ENCODE results near the gene EZR.

EZR gene

DNA sequence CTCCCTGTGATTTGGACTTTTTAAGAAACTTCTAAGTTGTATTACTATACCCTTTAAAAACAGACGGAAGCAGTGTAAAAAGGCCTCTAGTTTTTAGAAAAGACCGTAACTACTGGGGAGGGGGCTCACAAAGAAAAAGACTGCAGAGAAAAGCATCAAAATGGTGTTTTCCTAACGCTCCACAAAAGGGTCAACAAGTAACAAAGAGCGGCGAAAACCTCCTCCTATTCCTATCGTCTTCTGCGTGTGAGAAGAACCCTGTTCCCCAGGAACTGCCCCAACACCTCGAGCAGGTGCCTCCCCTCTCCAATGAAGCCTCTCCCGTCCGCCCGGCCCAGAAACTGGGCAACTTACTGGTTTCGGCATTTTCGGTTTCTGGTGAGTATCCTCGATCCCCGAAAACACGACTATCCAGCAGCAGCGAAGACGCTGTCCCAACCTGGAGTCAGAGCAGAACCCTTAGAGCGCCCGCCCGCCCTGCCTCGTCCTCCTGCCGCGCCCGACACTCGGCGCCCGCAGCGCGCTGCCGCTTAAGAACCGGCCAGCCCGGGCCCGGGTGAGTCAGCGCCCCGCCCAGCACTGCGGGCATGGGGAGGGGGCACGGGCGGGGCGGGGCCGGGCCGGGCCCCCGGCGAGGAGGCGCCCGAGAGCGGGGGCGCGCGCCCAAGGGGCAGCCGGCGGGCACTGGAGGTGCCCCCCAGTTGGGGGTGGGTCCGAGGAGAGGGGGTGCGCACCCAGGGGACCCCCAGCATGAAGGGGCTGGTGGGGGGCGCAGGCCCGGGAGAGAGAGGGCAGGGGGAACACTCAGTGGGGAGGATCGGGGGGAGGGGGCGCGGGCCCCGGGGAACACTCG lies 1.2 kb downstream of the EZR start:
- DNase-seq (ENCODE audit: low spot score) = peak; percentile 94

DNA sequence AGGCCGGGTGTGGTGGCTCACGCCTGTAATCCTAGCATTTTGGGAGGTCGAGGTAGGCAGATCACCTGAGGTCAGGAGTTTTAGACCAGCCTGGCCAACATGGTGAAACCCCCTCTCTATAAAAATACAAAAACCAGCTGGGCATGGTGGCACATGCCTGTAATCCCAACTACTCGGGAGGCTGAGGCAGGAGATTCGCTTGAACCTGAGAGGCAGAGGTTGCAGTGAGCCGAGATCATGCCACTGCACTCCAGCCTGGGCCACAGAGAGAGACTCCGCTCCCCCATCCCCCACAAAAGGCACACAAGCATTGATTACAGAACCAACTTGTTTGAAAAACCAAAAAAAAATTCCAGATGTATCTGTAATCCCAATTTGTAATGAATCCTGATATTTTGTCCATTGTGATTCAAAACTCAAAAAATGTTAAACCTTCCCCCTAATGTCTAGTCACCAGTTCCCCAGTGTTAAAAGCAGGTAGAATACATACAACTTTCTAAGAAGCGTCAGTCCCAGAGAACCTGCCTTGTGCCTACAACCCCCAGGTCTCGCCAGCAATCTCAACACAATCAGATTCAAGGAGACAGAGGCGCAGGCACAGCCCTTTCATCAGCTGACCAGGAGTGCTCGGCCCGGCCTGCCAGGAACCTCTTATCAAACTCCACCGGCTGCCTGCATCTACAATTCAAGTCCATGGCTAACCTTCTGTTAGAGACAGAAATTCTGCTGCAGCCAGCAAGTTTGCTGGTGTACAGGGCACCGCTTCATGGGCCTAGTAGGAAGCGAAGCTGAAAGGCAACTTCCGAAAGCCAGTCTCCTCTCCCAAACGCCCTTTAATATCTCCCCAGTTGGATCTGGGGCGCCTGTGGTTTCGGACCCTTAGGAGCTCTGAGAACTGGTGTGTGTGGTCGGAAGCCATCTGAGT lies 2.1 kb downstream of the EZR start:
- DNase-seq (ENCODE audit: low spot score) = peak; percentile 43

DNA sequence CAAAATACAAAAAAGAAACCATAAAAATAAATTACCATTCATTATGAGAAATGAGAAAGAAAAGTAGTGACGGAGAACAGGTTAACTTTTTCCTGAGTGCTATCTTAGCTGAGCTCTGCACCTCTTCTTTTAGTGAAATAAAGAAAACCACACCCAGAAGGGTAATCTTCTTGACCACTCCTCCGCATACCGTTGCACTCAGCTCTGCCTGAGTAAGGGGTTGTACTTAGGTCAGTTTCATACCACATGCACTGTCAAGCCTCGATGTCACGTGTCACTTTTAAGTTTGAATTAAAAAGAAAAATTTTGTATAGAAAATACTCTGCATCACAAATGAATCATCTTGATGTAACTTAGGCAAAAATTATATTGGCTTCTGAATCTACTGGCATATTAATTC lies 2.8 kb downstream of the EZR start:
- no peak for DNase-seq (ENCODE audit: low spot score)

DNA sequence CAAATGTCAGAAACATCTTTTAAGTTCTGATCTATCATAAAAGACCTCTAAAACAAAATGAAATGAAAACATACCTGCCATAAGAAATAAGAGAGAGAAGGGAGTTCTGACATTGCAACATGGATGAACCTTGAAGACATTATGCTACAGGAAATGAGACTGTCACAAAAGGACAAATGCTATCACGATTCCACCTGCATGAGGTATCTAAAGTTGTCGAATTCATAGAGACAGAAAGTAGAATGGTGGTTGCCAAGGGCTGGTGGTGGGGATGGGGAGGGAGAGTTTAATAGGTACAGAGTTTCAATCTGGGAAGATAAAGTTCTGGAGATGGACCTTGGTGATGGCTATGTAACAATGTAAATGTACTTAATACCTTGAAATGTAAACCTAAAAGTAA lies 3.3 kb downstream of the EZR start:
- no peak for DNase-seq (ENCODE audit: low spot score)

DNA sequence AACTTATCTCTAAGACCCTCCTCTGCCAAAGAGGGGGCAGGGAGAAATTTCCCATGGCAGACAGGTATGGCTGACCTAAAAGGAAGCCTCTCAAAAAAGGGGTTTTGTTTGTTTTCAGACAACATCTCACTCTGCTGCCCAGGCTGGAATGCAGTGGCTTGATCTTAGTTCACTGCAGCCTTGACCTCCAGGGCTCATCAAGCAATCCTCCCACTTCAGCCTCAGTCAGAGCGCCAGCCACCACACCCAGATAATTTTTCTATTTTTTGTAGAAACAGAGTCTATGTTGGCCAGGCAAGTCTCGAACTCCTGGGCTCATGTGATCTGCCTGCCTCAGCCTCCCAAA lies 3.8 kb downstream of the EZR start:
- DNase-seq (ENCODE audit: low spot score) = no peak

DNA sequence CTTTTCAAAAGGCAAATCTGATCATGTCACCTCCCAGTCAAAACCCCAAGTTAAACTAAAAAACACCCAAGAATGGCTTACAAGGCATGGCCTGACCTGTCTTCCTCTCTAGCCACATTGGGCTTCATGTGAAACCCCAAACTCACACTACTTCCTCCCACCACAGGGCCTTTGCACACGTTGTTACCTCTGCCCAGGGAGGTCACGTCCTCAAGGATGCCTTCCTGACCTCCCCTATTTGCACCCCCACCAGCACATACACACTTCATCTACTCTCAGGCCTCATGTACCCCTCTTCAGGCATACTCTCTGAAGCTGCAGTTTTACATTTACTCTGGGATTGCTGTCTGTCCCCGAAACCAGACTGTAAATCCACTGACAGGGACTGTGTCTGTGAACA lies 6.1 kb downstream of the EZR start:
- no peak for DNase-seq (ENCODE audit: low spot score)

DNA sequence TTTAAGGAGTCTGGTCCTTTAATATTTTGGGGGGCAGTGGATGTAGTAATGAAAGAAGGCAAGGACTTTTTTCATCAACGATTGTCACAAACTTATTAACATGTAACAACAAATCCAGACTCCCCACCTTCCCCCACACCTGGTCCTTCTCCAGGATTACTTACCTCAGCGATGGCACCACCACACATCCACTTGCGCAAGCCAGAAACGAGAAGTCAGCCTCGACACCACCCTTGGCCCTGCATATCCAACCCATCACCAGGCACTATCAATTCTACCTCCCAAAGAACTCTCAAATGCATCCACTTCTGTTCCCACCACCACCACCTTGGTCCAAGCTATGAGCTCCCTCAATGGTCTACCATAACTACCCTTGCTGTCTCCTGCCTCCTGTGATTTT lies 6.6 kb downstream of the EZR start:
- no peak for DNase-seq (ENCODE audit: low spot score)

DNA sequence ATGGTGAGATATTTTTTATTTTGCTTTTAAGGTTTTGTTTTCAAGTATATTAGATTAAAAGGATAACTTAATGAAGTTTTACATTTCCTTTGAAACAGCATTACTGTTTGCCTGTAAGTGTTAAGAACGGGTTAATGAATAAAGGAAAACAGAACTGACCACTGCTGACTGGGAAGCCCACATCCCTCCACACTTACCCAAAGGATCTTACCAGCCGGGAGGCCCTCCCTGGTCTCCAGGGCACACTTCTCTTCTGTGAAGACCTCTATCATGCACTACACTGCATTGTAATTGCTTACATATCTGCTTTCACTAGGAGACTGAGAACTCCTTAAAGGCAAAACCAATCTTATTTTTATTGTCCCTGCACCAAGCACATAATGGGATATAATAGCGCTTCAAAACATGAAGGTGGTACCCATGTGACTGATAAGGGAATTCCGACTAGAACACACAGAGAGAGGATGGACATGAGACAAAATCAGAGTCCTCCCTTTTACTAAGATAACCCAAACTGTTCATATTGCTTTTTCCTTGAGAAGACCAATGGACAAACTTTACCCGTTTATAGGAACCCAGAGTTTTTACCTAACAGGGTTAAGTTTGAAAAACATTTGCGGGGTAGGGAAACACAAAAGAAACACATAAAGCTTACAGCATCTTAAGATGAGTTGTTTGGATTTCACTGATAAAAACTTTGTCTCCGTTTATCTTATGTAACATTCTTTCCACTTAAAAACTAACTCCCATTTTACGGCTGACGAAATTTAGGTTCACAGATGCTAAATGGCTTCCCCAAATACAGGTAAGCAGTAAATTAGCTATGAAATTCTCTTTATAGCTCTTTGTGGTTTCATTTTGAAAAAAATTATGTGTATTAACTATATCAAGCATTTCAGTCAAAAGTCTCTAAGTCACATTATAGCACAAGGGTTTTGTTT lies 8.7 kb downstream of the EZR start:
- no peak for DNase-seq (ENCODE audit: low spot score)

DNA sequence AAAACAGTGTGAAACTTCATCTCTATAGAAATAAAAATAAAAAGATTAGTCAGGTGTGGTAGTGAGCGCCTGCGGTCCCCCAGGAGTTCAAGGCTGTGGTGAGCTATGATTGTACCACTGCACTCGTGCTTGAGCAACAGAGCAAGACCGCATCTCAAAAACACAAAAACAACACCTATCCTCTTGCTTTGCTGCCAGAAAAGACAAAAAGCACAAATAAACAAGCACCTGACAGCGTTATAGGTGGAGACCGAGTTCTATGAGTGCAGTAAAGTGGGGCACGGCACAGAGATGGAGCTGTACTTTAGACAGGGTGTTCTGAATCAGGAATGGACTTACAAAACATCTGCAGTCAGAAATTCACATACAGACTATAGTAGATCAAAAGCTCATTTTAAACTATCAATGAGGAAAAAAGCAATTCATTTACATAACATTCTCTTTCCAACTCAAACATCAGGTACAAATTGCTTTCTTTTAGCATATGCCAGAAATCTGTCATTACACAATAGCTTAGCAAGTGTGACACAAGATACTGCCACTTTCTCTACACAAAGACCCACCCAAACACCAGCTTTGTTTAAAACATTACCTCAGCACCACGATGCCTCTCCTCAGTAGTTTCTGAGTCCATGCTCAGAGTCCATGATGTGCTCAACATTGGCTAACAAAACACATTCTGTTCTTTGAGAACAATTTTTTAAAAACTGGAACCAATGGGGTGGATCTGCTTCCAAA lies 10.1 kb downstream of the EZR start:
- DNase-seq (ENCODE audit: low spot score) = no peak

DNA sequence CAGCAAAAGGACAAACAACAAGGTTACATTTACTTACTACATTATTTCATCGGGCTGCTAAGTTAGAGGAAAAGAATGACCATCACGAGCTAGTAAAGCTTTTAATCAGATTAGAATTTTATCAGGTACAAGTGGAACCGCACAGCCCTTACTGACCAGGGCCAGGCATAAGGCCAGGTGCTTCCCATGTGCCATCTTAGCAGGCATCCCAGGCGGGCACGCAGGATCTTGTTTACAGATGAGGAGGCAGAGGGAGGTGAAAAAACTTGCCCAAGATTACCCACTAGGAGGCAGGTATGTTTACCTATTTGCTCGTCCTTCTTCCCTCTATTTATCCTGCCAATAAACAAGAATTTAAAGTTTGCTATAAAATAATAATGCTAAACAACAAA lies 10.7 kb downstream of the EZR start:
- no peak for DNase-seq (ENCODE audit: low spot score)

DNA sequence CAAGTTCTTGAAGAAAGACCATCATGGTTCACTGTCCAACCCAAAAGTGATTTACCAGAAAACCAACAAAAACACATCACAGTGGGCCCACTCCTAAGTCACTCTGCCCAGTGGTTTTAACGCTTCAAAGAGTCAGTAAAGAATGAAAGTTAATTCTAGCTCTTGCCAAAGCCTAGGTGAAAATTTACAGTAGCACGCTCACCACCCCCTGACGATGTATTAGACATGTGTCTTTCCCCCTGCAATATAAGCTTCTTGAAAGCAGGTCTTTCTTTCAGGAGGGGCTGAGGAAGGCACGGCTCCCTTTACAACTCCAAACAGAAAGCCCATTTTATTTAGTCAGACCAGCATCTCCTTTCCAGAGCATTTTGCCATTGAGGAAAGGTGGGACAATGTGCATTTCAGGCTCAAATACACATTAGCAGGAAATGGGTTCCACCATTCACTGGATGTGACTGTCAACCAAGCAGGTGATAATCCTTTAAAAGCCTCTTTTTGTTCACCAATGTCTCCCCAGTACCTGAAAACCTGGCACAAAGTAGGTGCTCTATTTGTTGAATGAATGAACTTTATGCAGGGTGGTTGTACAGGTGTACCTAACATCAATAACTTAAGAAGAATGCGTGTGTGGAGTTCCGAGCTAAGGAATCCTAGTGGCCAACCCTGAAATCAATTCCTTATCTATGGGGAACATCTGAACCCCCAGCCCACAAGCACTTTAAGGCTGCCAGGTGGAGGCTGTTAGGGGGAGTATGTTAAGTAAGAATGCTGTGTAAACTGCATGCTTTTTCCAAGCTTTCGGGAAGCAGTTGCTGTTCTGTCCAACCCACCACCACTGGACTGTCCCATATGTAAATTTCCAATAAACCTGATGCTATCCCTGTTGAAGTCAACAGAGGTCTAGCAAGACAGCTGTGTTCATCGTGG lies 11.4 kb downstream of the EZR start:
- no peak for DNase-seq (ENCODE audit: low spot score)

DNA sequence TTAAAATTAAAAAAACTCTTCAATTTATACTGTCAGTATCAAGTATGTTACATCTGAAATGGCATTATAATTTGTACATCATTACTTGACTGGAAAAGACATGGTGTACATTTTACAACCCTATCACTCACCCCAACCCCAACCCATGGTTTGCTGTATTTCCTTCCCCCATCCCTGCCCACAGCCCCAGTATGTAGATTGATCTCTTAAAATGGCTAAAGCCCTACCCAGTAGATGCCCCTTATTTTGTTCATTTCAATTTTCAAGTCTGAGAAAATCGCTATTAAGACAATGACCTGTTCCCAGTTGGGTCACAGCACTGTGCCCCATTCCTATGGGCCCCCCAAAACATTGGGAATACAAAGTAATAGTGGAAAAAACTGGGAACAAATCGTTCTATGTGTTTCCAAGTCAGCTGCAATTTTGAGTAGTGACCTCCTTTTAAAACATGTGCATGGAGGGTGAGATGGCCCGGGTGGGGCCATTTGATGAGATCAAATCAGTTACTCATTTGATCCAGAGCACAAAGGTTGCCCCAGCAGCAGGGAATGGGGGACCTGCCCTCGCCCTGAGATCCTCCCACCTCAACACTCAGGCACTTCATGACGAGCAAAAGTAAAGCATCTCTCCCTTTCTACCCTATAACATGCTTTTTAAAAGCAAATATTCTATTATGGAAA lies 13.3 kb downstream of the EZR start:
- DNase-seq (ENCODE audit: low spot score) = no peak

DNA sequence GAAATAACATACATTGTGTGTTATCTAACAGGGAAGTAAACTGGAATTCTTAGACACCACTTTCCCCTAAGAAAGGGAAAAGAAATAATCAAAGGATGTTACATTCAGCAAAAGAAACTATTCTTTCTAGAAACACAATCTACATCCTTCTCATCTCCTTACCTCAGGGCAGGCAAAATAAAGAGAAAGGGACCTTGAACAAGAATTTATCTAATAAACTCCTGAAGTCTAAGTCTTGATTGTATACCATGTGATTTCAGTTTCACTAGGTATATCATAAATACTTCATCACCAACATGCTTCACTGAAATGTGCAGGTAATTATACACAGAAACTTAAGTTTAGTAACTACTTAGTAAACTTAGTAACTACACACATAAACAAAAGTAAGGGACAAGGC lies 15.0 kb downstream of the EZR start:
- DNase-seq (ENCODE audit: low spot score) = no peak

DNA sequence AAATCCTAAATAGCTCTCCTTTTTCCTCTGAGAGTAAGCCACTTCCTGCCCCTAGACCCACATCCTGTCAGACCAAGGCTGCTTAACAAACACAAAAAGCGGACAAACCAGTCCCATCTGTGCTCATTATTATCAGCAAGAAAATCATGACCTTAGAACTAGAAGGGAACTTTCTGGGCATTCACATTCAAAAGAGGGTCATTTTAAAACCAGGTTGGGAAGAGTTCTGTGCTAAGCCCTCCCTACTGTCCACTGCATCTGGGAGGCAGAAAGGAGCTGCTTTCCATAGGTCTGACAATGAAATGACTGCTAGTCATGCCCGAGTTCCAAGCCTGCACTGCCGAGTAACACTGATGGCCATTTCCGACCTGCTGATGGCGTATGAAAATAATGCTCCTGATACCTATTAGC lies 15.4 kb downstream of the EZR start:
- DNase-seq (ENCODE audit: low spot score) = no peak

DNA sequence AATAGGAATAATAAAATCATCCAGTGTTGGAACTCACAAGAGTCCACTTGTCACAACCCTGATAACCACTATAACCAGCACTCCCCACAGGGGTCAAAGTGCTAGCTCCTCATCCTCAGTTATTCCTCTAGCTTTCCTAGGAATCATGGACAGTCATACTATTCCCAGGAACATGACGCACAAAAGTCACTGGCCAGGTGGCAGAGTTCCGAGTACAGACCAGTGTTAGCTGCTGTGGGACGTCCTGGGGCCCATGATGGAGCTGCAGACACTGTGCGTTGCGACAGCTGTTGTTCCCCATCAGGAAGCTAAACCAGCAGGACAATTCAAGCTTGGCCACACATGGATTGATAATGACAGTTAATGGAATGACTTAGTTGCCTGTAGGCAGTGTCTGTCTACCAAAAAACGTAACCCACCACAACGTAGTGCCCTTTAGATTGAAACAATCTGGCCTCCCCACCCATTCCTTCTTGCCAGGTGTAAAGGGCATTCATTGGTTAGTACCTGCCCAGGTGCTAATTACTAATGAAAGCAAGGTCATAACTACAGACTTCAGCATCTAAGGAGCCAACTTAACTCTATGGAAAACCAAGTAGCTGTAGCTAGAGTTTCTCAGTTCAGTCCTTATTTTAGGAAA lies 17.4 kb downstream of the EZR start:
- DNase-seq (ENCODE audit: low spot score) = no peak

DNA sequence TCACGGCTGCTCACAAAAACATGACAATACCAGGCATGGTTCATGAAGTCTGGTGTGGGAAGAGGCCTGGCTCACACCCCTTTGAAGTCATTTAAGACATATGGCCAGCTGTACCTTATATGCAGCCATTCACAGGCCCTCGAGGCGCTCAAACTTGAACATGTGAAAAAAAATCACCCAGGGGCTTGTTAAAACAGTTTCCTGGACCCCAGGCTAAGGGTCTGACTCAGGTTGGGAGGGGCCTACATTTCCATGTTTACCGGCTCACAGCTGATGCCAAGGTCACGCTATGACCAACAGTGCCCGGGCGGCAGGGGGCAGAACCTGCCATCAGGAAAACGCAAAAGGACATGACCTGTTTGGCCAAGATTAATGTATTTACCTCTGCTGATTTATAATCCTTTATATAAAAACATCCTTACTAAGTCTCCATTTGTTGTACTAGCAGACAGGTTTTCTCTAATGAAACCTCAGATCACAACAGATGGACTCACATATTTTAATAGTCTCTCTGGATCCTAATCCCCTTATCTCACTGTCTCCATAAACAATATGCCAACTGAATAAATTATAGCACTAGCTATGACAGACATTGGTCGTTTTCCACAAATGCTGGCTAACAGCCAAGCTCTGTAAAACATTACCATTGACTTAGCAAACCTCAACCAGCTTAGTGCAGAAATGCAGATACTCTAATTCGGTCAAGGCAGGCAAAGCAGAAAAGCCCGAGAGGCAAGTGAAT lies 19.9 kb downstream of the EZR start:
- no peak for DNase-seq (ENCODE audit: low spot score)

DNA sequence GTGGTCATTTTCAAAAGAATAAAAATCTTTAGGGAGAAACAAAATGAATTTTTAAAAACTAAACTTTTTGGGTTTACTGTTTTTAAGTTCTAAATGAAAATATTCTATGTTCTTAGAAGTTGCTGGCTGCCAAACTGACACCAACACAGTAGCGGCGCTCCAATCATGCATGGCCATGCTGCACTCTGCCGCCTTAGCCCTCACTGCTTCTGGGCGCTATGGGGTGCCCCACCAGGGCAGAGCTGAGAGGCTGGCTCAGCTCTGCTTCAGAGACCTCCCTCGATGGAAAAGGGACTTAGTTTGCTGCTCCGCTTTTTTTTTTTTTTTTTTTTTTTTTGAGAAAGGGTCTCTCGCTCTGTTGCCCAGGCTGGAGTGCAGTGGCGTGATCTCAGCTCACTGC lies 20.9 kb downstream of the EZR start:
- DNase-seq (ENCODE audit: low spot score) = no peak

Data from AG08396 (cell line).